Dermis microvascular lymphatic vessel endothelial cell (primary cell): ENCODE results near the gene NUDT14. TPM values are rescaled to one million over a fixed set of nuclear protein-coding genes. Genes with fewer than 3 reads are reported as not detected.
A peak's percentile ranks its signal among the peaks of the same experiment; 100 is the strongest.

Experiments
- DNase-seq, 2 donors: peaks; one replicate each; pipeline versions ENCODE4 v3.0.0 to v3.0.0-alpha.2; 2010; ENCODE audit warnings: low read depth in 2 of 2
- total RNA-seq: library from RNA; depleted of rRNA; stranded (reverse); fragments of >200 nt; gene quantifications from 2 replicates; pipeline ENCODE4 v1.2.1, GENCODE V29; 2014

Gene NUDT14
- 54.4 and 76.2 TPM in 2 replicates for total RNA-seq

- DNase-seq = peak in 1 of 2 donors; percentile 66
Measured at GRCh38 chr14:105180592-105181548, at the start of gene NUDT14. Gene NUDT14, minus strand, starts transcription at chr14:105181312. Its CDS starts 103 bp downstream, at chr14:105181209.

GRCh38 chr14:105229099-105229655 lies 48.1 kb upstream of the NUDT14 start:
- DNase-seq = no peak

- DNase-seq = no peak
Measured at GRCh38 chr14:105228562-105228961, 47.5 kb upstream of the NUDT14 start.

GRCh38 chr14:105227346-105227745 lies 46.2 kb upstream of the NUDT14 start:
- DNase-seq = no peak

- no peak for DNase-seq
Measured at GRCh38 chr14:105226198-105226597, 45.1 kb upstream of the NUDT14 start.

GRCh38 chr14:105224845-105225570 lies 43.9 kb upstream of the NUDT14 start:
- no peak for DNase-seq

GRCh38 chr14:105223770-105224544 lies 42.8 kb upstream of the NUDT14 start:
- DNase-seq = no peak

GRCh38 chr14:105223260-105223659 lies 42.1 kb upstream of the NUDT14 start:
- DNase-seq = no peak

GRCh38 chr14:105221598-105222178 lies 40.6 kb upstream of the NUDT14 start:
- no peak for DNase-seq

GRCh38 chr14:105220699-105221597 lies 39.8 kb upstream of the NUDT14 start:
- DNase-seq = no peak

GRCh38 chr14:105219753-105220152 lies 38.6 kb upstream of the NUDT14 start:
- no peak for DNase-seq

GRCh38 chr14:105219043-105219612 lies 38.0 kb upstream of the NUDT14 start:
- no peak for DNase-seq

GRCh38 chr14:105218611-105219010 lies 37.5 kb upstream of the NUDT14 start:
- no peak for DNase-seq

GRCh38 chr14:105217774-105218173 lies 36.7 kb upstream of the NUDT14 start:
- DNase-seq = no peak

- no peak for DNase-seq
Measured at GRCh38 chr14:105216490-105217247, 35.6 kb upstream of the NUDT14 start.

- no peak for DNase-seq
Measured at GRCh38 chr14:105215602-105216001, 34.5 kb upstream of the NUDT14 start.

GRCh38 chr14:105214324-105214915 lies 33.3 kb upstream of the NUDT14 start:
- DNase-seq = no peak

GRCh38 chr14:105213361-105213760 lies 32.2 kb upstream of the NUDT14 start:
- DNase-seq = no peak
